TTC549 (cell line): ENCODE data around the gene DOK6.
"Not testable (repeated sequence)": the region's sequence is repeated elsewhere in the genome, so short reads cannot be mapped to it uniquely, and the experiment has no call there.

Source experiments
- FAIRE-seq: peaks from 2 replicates; lab custom pipeline; 2012; peaks lifted over from hg19 to GRCh38; lab: Jason Lieb, UNC

DOK6 gene

GRCh38 chr18:69400253-69400975 is at the start of gene DOK6:
DOK6 (plus strand) TSS chr18:69400888.
- FAIRE-seq, result peak; percentile 58

GRCh38 chr18:69353023-69353422 is 47.7 kb upstream of the DOK6 start:
- no peak for FAIRE-seq

- FAIRE-seq, result no peak
Observed at GRCh38 chr18:69357590-69357989, 43.1 kb upstream of the DOK6 start.

GRCh38 chr18:69358212-69358895 is 42.3 kb upstream of the DOK6 start:
- FAIRE-seq, result no peak

- not testable (repeated sequence) for FAIRE-seq
Observed at GRCh38 chr18:69359768-69360167, 40.9 kb upstream of the DOK6 start.

GRCh38 chr18:69364930-69365329 is 35.8 kb upstream of the DOK6 start:
- no peak for FAIRE-seq

- no peak for FAIRE-seq
Observed at GRCh38 chr18:69365658-69366057, 35.0 kb upstream of the DOK6 start.

- no peak for FAIRE-seq
Observed at GRCh38 chr18:69367104-69367503, 33.6 kb upstream of the DOK6 start.

- FAIRE-seq, result no peak
Observed at GRCh38 chr18:69371729-69372128, 29.0 kb upstream of the DOK6 start.

GRCh38 chr18:69380324-69380723 is 20.4 kb upstream of the DOK6 start:
- FAIRE-seq, result no peak

GRCh38 chr18:69383186-69383585 is 17.5 kb upstream of the DOK6 start:
- FAIRE-seq, result no peak

GRCh38 chr18:69387186-69387585 is 13.5 kb upstream of the DOK6 start:
- no peak for FAIRE-seq

- no peak for FAIRE-seq
Observed at GRCh38 chr18:69388222-69388621, 12.5 kb upstream of the DOK6 start.

- FAIRE-seq, result no peak
Observed at GRCh38 chr18:69397096-69397495, 3.6 kb upstream of the DOK6 start.

- no peak for FAIRE-seq
Observed at GRCh38 chr18:69399253-69399652, 1.4 kb upstream of the DOK6 start.

GRCh38 chr18:69400976-69401225 is 213 bp downstream of the DOK6 start:
- no peak for FAIRE-seq

GRCh38 chr18:69401226-69401971 is 711 bp downstream of the DOK6 start:
- FAIRE-seq, result no peak

- no peak for FAIRE-seq
Observed at GRCh38 chr18:69401972-69402532, 1.4 kb downstream of the DOK6 start.

- no peak for FAIRE-seq
Observed at GRCh38 chr18:69402533-69402989, 1.9 kb downstream of the DOK6 start.

GRCh38 chr18:69408522-69408921 is 7.8 kb downstream of the DOK6 start:
- FAIRE-seq, result no peak

GRCh38 chr18:69411199-69411598 is 10.5 kb downstream of the DOK6 start:
- no peak for FAIRE-seq

- no peak for FAIRE-seq
Observed at GRCh38 chr18:69414184-69414583, 13.5 kb downstream of the DOK6 start.

- no peak for FAIRE-seq
Observed at GRCh38 chr18:69432847-69433246, 32.2 kb downstream of the DOK6 start.
